ENCODE results near the gene CDK6. TPM values are rescaled to one million over a fixed set of nuclear protein-coding genes. Genes with fewer than 3 reads are reported as not detected.

The CDK6 gene
- total RNA-seq, 4 donors from 2014 or later: 1.2 to 6.9 (median 2.6) TPM

GRCh38 chr7:92613214-92613613 is 223.2 kb downstream of the CDK6 start:
- H3K36me3 ChIP-seq: no peaks in the 10 kb centered on the region
- intact Hi-C loops (cut with DNase I; ENCODE audit: low total_unique reads) (no loop called here), in situ Hi-C loops (cut with MboI; ENCODE audit: low sequenced_read_pairs in 4 of 4) (loop anchor here in 1 of 4 donors (25.0 kb wide), 2 partner anchors 224 to 449 kb away; partner anchors contain the start of gene CDK6)
- TF ChIP-seq POLR2A (IDR thresholded peaks at IDR 0.05): no peak
- no peak for TF ChIP-seq CTCF (IDR thresholded peaks at IDR 0.05 in 4 of 5, conservative IDR thresholded peaks at IDR 0.05 in 1 of 5)
- ATAC-seq: no peak
- peaks cover 0 to 3% (median 0%) of the 10 kb centered on the region in 3 donors for H3K27me3 ChIP-seq
- H3K9me3 ChIP-seq: no peaks in the 10 kb centered on the region
- no peak overlapping the region for H3K27ac ChIP-seq
- no peak overlapping the region for H3K4me3 ChIP-seq
- DNase-seq: no peak
- no peaks in the 10 kb centered on the region for H3K4me1 ChIP-seq

GRCh38 chr7:92612501-92612900 is 223.9 kb downstream of the CDK6 start:
- Histone ChIP-seq H3K4me3 (no peak overlapping the region), H3K27me3 (peaks cover 0 to 3% (median 0%) of the 10 kb centered on the region in 3 donors), H3K27ac (no peak overlapping the region), H3K4me1 (no peaks in the 10 kb centered on the region), H3K9me3 (no peaks in the 10 kb centered on the region), H3K36me3 (no peaks in the 10 kb centered on the region)
- intact Hi-C loops (cut with DNase I; ENCODE audit: low total_unique reads): no loop called here
- TF ChIP-seq CTCF (IDR thresholded peaks at IDR 0.05 in 4 of 5, conservative IDR thresholded peaks at IDR 0.05 in 1 of 5): no peak
- no peak for TF ChIP-seq POLR2A (IDR thresholded peaks at IDR 0.05)
- DNase-seq (no peak), ATAC-seq (no peak)
- in situ Hi-C loops (cut with MboI; ENCODE audit: low sequenced_read_pairs in 4 of 4): loop anchor here in 1 of 4 donors (25.0 kb wide), 2 partner anchors 225 to 450 kb away; partner anchors contain the start of gene CDK6

GRCh38 chr7:92611735-92612134 is 224.6 kb downstream of the CDK6 start:
- no peak for ATAC-seq
- DNase-seq: no peak
- no peak overlapping the region for H3K27ac ChIP-seq
- H3K9me3 ChIP-seq: no peaks in the 10 kb centered on the region
- peaks cover 0 to 3% (median 0%) of the 10 kb centered on the region in 3 donors for H3K27me3 ChIP-seq
- no peak overlapping the region for H3K4me3 ChIP-seq
- intact Hi-C loops (cut with DNase I; ENCODE audit: low total_unique reads) (no loop called here), in situ Hi-C loops (cut with MboI; ENCODE audit: low sequenced_read_pairs in 4 of 4) (loop anchor here in 1 of 4 donors (25.0 kb wide), 2 partner anchors 226 to 451 kb away; partner anchors contain the start of gene CDK6)
- H3K36me3 ChIP-seq: no peaks in the 10 kb centered on the region
- TF ChIP-seq CTCF (IDR thresholded peaks at IDR 0.05 in 4 of 5, conservative IDR thresholded peaks at IDR 0.05 in 1 of 5) (no peak), POLR2A (IDR thresholded peaks at IDR 0.05) (no peak)
- H3K4me1 ChIP-seq: no peaks in the 10 kb centered on the region

- Histone ChIP-seq H3K36me3 (no peaks in the 10 kb centered on the region), H3K4me3 (no peak overlapping the region), H3K27me3 (peaks cover 0 to 3% (median 0%) of the 10 kb centered on the region in 3 donors), H3K27ac (no peak overlapping the region), H3K4me1 (no peaks in the 10 kb centered on the region), H3K9me3 (no peaks in the 10 kb centered on the region)
- intact Hi-C loops (cut with DNase I; ENCODE audit: low total_unique reads): no loop called here
- in situ Hi-C loops (cut with MboI; ENCODE audit: low sequenced_read_pairs in 4 of 4): loop anchor here in 1 of 4 donors (25.0 kb wide), 2 partner anchors 227 to 452 kb away; partner anchors contain the start of gene CDK6
- DNase-seq: no peak
- ATAC-seq: no peak
- TF ChIP-seq CTCF (IDR thresholded peaks at IDR 0.05 in 4 of 5, conservative IDR thresholded peaks at IDR 0.05 in 1 of 5) (peak in 2 of 5 experiments; percentile 21 to 31), POLR2A (IDR thresholded peaks at IDR 0.05) (no peak)
These were observed 226.4 kb downstream of the CDK6 start for GRCh38 chr7:92609921-92610518.
